Measurements from ENCODE around the gene DNAJC22. TPM values are rescaled to one million over a fixed set of nuclear protein-coding genes. Genes with fewer than 3 reads are reported as not detected.
"Not testable (repeated sequence)": the region's sequence is repeated elsewhere in the genome, so short reads cannot be mapped to it uniquely, and the experiment has no call there.

DNAJC22 gene
- polyA plus RNA-seq, 1 donor from 2014 or later = 0.54 TPM

DNA sequence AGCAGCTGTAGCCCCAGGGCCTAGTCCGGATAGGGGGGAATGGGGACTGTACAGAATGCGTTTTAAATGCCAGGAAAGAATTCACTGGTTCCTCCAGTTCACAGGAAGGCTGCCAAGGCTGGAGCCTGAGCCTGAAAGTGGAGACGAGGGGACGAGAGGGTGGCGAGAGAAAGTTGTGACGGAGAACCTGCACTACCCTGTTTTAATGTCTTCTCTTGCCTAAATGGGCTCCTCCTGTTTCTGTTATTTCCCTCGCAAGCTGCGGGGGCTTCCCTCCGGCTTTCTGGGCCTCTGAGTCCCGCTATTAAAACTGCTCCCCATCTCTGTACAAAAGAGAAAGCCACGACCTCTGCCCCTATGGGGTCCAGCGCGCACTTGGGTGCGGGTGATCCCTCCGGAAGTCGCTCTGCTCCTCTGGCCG is 14.2 kb upstream of the DNAJC22 start:
- Histone ChIP-seq H3K79me2 (replicated peaks; ENCODE audit: insufficient read depth, low read length) (no peaks in the 10 kb centered on the region), H3K27ac (ENCODE audit: low read length) (no peak overlapping the region), H3K9ac (ENCODE audit: low read length) (no peak overlapping the region), H3K27me3 (ENCODE audit: insufficient read depth, low read depth, low read length) (peaks cover 54% of the 10 kb centered on the region), H3K36me3 (ENCODE audit: insufficient read depth, low read length) (no peaks in the 10 kb centered on the region), H3K9me3 (ENCODE audit: low read length) (no peaks in the 10 kb centered on the region), H3K4me3 (ENCODE audit: low read length) (no peak overlapping the region), H3K9me2 (ENCODE audit: insufficient read depth, low read length) (no peaks in the 10 kb centered on the region), H4K20me1 (ENCODE audit: insufficient read depth) (no peaks in the 10 kb centered on the region), H2AFZ (ENCODE audit: low read depth, low read length) (no peak overlapping the region), H3K4me2 (ENCODE audit: low read length) (no peak overlapping the region), H3F3A (ENCODE audit: insufficient read depth, low read length, poor library complexity, severe bottlenecking) (no peaks in the 10 kb centered on the region)
- TF ChIP-seq, protein P1, sequence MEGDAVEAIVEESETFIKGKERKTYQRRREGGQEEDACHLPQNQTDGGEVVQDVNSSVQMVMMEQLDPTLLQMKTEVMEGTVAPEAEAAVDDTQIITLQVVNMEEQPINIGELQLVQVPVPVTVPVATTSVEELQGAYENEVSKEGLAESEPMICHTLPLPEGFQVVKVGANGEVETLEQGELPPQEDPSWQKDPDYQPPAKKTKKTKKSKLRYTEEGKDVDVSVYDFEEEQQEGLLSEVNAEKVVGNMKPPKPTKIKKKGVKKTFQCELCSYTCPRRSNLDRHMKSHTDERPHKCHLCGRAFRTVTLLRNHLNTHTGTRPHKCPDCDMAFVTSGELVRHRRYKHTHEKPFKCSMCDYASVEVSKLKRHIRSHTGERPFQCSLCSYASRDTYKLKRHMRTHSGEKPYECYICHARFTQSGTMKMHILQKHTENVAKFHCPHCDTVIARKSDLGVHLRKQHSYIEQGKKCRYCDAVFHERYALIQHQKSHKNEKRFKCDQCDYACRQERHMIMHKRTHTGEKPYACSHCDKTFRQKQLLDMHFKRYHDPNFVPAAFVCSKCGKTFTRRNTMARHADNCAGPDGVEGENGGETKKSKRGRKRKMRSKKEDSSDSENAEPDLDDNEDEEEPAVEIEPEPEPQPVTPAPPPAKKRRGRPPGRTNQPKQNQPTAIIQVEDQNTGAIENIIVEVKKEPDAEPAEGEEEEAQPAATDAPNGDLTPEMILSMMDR (IDR thresholded peaks at IDR 0.05; ENCODE audit: poor library complexity, severe bottlenecking) = no peak
- no peak for TF ChIP-seq POLR2AphosphoS5 (IDR thresholded peaks at IDR 0.05)
- TF ChIP-seq MXI1 (conservative IDR thresholded peaks at IDR 0.05; ENCODE audit: poor library complexity, severe bottlenecking) = no peak
- no peak for TF ChIP-seq TAF1 (IDR thresholded peaks at IDR 0.05; ENCODE audit: low read depth)
- TF ChIP-seq, protein P2, sequence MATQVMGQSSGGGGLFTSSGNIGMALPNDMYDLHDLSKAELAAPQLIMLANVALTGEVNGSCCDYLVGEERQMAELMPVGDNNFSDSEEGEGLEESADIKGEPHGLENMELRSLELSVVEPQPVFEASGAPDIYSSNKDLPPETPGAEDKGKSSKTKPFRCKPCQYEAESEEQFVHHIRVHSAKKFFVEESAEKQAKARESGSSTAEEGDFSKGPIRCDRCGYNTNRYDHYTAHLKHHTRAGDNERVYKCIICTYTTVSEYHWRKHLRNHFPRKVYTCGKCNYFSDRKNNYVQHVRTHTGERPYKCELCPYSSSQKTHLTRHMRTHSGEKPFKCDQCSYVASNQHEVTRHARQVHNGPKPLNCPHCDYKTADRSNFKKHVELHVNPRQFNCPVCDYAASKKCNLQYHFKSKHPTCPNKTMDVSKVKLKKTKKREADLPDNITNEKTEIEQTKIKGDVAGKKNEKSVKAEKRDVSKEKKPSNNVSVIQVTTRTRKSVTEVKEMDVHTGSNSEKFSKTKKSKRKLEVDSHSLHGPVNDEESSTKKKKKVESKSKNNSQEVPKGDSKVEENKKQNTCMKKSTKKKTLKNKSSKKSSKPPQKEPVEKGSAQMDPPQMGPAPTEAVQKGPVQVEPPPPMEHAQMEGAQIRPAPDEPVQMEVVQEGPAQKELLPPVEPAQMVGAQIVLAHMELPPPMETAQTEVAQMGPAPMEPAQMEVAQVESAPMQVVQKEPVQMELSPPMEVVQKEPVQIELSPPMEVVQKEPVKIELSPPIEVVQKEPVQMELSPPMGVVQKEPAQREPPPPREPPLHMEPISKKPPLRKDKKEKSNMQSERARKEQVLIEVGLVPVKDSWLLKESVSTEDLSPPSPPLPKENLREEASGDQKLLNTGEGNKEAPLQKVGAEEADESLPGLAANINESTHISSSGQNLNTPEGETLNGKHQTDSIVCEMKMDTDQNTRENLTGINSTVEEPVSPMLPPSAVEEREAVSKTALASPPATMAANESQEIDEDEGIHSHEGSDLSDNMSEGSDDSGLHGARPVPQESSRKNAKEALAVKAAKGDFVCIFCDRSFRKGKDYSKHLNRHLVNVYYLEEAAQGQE (IDR thresholded peaks at IDR 0.05; ENCODE audit: borderline replicate concordance) = no peak
- no peak for TF ChIP-seq RAD21 (conservative IDR thresholded peaks at IDR 0.05)
- TF ChIP-seq SMC3 (conservative IDR thresholded peaks at IDR 0.05; ENCODE audit: poor library complexity) = no peak
- TF ChIP-seq EZH2 (IDR thresholded peaks at IDR 0.05; ENCODE audit: borderline replicate concordance, insufficient read depth, low read length, poor library complexity, severe bottlenecking) = no peak
- TF ChIP-seq EP300 (conservative IDR thresholded peaks at IDR 0.05; ENCODE audit: poor library complexity, severe bottlenecking) = no peak

DNA sequence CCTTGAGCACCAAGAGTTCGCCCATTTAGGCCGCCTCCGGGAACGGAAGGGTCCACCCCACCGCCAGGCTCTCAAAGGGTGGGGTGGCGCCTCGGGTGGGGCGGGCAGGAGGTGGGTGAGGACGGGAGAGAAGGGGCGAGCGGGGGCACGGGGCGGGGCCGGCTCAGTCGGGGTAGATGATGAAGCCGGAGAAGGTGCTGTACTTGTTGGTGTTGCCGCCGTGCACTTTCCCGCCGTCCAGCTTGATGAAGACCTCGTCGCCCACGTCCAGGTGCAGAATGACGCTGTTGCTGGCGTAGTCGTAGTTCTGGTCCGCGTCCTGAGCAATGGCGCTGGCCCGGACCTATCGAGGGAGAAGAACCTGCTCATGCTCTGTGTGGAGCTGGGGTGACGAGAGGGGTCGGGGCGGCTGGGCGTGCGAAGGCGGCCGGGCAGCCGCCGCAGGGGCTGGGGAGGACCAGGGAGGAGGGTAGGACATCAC is 13.8 kb upstream of the DNAJC22 start:
- Histone ChIP-seq H3K4me2 (ENCODE audit: low read length) (no peak overlapping the region), H3K27ac (ENCODE audit: low read length) (no peak overlapping the region), H3K4me3 (ENCODE audit: low read length) (no peak overlapping the region), H2AFZ (ENCODE audit: low read depth, low read length) (no peak overlapping the region), H4K20me1 (ENCODE audit: insufficient read depth) (no peaks in the 10 kb centered on the region), H3K79me2 (replicated peaks; ENCODE audit: insufficient read depth, low read length) (no peaks in the 10 kb centered on the region), H3K36me3 (ENCODE audit: insufficient read depth, low read length) (no peaks in the 10 kb centered on the region), H3K27me3 (ENCODE audit: insufficient read depth, low read depth, low read length) (peaks cover 59% of the 10 kb centered on the region), H3K9ac (ENCODE audit: low read length) (no peak overlapping the region), H3K9me2 (ENCODE audit: insufficient read depth, low read length) (no peaks in the 10 kb centered on the region), H3K9me3 (ENCODE audit: low read length) (no peaks in the 10 kb centered on the region), H3F3A (ENCODE audit: insufficient read depth, low read length, poor library complexity, severe bottlenecking) (no peaks in the 10 kb centered on the region)
- TF ChIP-seq RAD21 (conservative IDR thresholded peaks at IDR 0.05) = no peak
- TF ChIP-seq, protein P2 (IDR thresholded peaks at IDR 0.05; ENCODE audit: borderline replicate concordance) = no peak
- TF ChIP-seq MXI1 (conservative IDR thresholded peaks at IDR 0.05; ENCODE audit: poor library complexity, severe bottlenecking) = no peak
- TF ChIP-seq TAF1 (IDR thresholded peaks at IDR 0.05; ENCODE audit: low read depth) = no peak
- TF ChIP-seq POLR2AphosphoS5 (IDR thresholded peaks at IDR 0.05) = no peak
- TF ChIP-seq, protein P1 (IDR thresholded peaks at IDR 0.05; ENCODE audit: poor library complexity, severe bottlenecking) = no peak
- no peak for TF ChIP-seq SMC3 (conservative IDR thresholded peaks at IDR 0.05; ENCODE audit: poor library complexity)
- no peak for TF ChIP-seq EP300 (conservative IDR thresholded peaks at IDR 0.05; ENCODE audit: poor library complexity, severe bottlenecking)
- TF ChIP-seq EZH2 (IDR thresholded peaks at IDR 0.05; ENCODE audit: borderline replicate concordance, insufficient read depth, low read length, poor library complexity, severe bottlenecking) = no peak

DNA sequence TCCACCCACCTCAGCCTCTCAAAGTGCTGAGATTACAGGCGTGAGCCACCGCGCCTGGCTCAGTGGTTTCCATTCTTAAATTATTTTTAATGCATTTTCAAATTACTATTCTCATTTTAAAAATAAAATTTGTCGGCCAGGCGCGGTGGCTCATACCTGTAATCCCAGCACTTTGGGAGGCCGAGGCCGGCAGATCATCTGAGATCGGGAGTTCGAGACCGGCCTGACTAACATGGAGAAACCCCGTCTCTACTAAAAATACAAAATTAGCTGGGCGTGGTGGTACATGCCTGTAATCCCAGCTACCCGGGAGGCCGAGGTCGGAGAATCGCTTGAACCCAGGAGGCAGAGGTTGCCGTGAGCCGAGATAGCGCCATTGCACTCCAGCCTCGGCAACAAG is 12.9 kb upstream of the DNAJC22 start:
- H3K4me2 ChIP-seq (ENCODE audit: low read length); H3K9me3 ChIP-seq (ENCODE audit: low read length); H3K9me2 ChIP-seq (ENCODE audit: insufficient read depth, low read length); H3K4me3 ChIP-seq (ENCODE audit: low read length); H3K79me2 ChIP-seq (replicated peaks; ENCODE audit: insufficient read depth, low read length); H3K27ac ChIP-seq (ENCODE audit: low read length); H3F3A ChIP-seq (ENCODE audit: insufficient read depth, low read length, poor library complexity, severe bottlenecking); H2AFZ ChIP-seq (ENCODE audit: low read depth, low read length); H3K36me3 ChIP-seq (ENCODE audit: insufficient read depth, low read length); H4K20me1 ChIP-seq (ENCODE audit: insufficient read depth); H3K9ac ChIP-seq (ENCODE audit: low read length): not testable (repeated sequence)
- H3K27me3 ChIP-seq (ENCODE audit: insufficient read depth, low read depth, low read length) = peaks cover 66% of the 10 kb centered on the region
